SKM-1 (cell line): ENCODE results near the gene EPHA5.
"Not testable (repeated sequence)": the region's sequence is repeated elsewhere in the genome, so short reads cannot be mapped to it uniquely, and the experiment has no call there.

ENCODE experiments used
- DNase-seq: peaks from one replicate; lab custom pipeline; 2025; ENCODE audit not compliant: unreplicated experiment; lab: John Stamatoyannopoulos, UW

Gene EPHA5

DNA sequence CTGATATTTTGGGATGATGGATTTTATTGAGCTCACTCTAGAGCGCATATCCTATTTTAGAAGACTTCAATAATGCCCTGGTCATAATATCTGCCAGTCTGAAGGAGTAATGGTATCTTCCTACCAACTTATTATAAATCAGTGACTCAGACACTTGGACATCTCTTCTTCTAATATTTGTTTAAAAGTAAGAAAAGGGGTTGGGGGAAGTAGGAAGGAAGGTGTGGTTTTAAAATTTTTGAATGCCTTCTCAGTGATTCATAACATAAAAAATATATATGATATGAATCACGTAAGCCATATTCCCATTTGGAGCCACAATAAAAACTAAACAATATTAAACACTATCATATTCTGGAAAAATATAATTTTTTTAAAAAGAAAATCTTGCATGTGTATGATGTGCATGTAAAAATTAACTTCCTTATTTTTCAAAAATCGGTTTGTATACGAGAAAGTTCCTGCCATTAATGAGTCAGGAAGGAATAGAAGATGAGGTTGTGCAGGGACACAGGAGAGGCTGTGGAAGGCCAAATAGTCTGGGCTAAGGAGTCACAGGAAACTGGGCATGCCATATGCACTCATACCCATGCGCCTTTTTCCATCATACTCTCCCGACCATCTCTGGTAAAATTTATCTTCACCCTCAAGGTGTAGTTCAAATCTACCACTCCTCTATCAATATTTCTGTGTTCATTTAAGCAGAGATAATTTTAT, 286.5 kb downstream of the EPHA5 start:
- DNase-seq: no peak

- DNase-seq: no peak
These were observed 288.6 kb downstream of the EPHA5 start for GRCh38 chr4:65381648-65382047.

- DNase-seq: no peak
These were observed 299.6 kb downstream of the EPHA5 start for GRCh38 chr4:65370709-65371108.

DNA sequence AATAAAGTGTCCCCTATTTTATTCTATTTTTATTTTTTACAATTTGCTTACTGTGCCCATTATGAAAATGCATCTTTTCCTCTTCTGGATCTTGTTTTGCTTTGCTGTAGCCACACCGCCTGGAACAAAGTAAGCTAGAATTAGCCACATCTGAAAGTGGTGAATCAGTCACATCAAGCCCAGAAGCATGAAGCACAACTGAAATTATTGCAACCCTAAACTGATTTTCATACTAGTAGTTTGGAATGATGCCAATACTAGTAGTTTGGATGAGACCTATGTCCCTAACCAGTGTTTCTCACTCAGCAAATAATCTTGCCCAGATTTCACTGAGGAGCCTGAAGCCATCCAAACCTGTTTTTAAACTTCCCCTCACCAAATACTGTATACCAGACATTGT, 303.0 kb downstream of the EPHA5 start:
- DNase-seq: no peak

- DNase-seq: no peak
These were observed 311.4 kb downstream of the EPHA5 start for GRCh38 chr4:65358914-65359313.

GRCh38 chr4:65353098-65353497, 317.2 kb downstream of the EPHA5 start:
- DNase-seq: no peak

GRCh38 chr4:65344278-65344825, 325.9 kb downstream of the EPHA5 start:
- DNase-seq: no peak

DNA sequence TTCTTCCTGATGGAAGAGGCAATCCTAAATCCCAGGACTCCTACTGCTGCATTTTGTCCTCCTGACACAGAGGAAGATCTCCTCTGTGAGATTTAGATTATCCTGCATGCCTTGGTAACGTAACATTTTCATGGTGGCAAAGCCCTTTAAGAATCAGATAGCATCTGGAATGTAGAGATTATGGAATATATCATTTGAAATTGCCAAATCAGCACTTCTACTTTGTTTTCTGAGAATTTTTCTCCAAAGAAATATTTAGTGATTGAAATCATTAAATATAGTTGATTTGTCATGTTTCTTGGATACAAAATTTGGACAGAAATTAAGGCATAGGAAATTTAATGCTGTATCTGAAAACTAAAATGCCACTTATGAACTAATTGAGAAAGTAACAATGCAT, 326.9 kb downstream of the EPHA5 start:
- no peak for DNase-seq

GRCh38 chr4:65341557-65341956, 328.7 kb downstream of the EPHA5 start:
- DNase-seq: no peak

GRCh38 chr4:65340382-65341109, 329.7 kb downstream of the EPHA5 start:
- DNase-seq: no peak

- no peak for DNase-seq
These were observed 332.9 kb downstream of the EPHA5 start for GRCh38 chr4:65337371-65337770.

GRCh38 chr4:65336465-65336864, 333.8 kb downstream of the EPHA5 start:
- DNase-seq: no peak

DNA sequence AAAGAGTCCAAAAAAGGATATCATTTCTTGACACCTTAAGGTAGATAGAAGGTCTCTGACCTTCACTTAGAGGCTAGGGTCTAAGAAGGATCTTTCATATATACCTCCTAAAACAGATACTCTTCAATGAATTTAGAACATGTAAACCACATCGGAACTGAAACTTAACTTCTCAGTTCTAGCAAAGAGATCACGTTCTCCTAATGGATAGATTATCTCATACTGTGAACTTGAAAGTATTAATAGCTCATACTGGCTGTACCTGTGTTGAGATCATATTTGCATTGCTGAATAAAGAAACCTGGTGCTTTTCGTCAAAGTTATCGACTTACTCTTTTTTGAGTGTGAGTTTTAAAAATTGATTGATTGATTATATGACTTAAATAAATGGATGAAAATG, 353.8 kb downstream of the EPHA5 start:
- DNase-seq: no peak

DNA sequence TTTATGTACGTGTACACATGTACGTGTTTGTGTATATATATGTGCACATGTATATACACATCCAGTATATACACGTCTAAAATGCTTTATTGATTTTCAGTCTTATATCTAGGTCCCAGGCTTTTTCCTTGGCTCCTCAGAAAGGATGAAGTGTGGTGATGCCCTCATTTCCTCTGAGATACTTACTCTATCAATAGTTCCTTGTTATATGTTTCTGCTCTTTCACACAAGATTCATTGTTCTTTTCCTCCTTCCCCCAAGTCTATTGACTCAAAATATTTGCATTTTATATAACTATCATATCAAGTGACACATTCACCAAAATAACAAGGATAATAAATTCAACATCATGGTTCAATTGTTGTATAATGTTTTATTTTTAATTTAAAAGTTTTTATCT, 359.2 kb downstream of the EPHA5 start:
- no peak for DNase-seq

DNA sequence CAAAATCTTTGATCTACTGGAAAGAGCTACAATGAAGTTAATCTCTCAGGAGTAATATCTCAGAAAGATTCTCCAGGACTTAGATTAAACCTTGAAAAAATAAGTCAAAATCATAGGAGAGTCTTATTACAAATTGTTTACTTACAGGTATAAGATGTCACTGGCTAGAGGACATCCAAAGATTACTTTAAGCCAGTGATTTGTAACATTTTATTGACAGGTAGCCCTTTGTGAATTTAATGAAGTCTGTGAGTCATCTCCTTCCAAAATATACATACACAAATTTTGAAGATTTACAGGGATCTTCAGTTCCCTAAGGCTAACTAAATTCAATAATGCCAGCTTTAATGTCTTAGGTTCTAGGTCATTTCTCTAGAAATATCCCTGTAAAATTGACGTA, 359.7 kb downstream of the EPHA5 start:
- DNase-seq: no peak

GRCh38 chr4:65308626-65309025, 361.7 kb downstream of the EPHA5 start:
- DNase-seq: not testable (repeated sequence)

DNA sequence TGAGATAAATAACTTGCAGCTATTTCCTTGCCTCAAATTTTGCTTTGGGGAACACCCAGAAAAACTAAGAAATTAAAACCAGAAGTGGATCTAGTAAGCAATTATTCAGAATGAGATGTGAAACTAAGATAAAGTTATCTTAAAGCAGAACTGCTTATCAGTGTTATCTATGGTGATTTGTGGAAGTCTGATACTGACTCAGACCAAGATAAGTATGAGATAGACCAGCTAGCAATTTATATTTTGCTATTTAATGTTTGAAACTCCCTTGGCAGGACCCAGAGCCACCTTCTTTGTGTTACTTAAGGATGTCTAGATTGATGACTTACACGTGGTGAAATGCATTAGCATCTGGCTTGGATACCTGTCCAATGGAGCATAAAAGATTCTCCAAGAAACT, 368.1 kb downstream of the EPHA5 start:
- no peak for DNase-seq

GRCh38 chr4:65296246-65296645, 374.0 kb downstream of the EPHA5 start:
- DNase-seq: no peak

DNA sequence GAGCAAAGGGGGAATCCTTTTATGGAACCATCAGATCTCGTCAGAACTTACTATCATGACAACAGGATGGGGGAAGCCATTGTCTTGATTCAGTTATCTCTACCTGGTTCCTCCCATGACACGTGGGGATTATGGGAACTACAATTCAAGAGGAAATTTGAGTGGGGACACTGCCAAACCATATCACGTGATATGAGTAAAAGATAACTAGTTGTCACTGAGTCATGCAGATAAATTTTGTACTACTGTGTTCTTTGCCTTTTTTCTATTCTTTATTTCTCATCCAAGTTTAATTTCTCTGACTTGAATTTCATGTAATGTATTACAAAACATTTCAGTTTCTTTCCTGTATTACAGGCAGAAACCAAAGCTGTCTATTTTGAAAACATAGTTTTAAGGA, 383.2 kb downstream of the EPHA5 start:
- DNase-seq: no peak
